CD4-positive, alpha-beta T cell (primary cell): ENCODE data around the gene CNTN2. TPM values are rescaled to one million over a fixed set of nuclear protein-coding genes. Genes with fewer than 3 reads are reported as not detected.

Source experiments
- ATAC-seq: fragments of 200-7000 bp; cut with Tn5 transposase; one replicate; pipeline ENCODE4 v1.10.0; 2022; ENCODE audit warnings: mild to moderate bottlenecking; ENCODE audit not compliant: poor library complexity
- CTCF ChIA-PET: fragments of 350-600 bp; sonication (Branson Sonifier 250); formaldehyde crosslinking; loops from one replicate; lab custom pipeline; 2021; ENCODE audit warnings: antibody characterized with exemption, inconsistent platforms; lab: Charles Lee
- POLR2A ChIA-PET: fragments of 350-600 bp; sonication (Branson Sonifier 250); formaldehyde crosslinking; loops from one replicate; lab custom pipeline; 2021; ENCODE audit warnings: antibody characterized with exemption, inconsistent platforms; lab: Charles Lee
- DNase-seq, 14 experiments: peaks; one replicate each; pipeline ENCODE4 v3.0.0-alpha.2; 2013 to 2020; ENCODE audit warnings: mixed read lengths in 2 of 14
- H3K27ac ChIP-seq, 2 donors: one replicate each; pipeline versions ENCODE4 v1.5.1 to v1.7.0; 2013; ENCODE audit warnings: low read length in 2 of 2, low read depth in 1 of 2, mild to moderate bottlenecking in 1 of 2
- H3K27me3 ChIP-seq, 2 experiments: 1 replicate in 1 of 2; 2 replicates in 1 of 2; pipeline versions ENCODE4 v1.6.1 to v1.7.0; 2013; ENCODE audit warnings: low read length in 2 of 2, control low read depth in 1 of 2, mild to moderate bottlenecking in 1 of 2, moderate library complexity in 1 of 2; ENCODE audit not compliant: insufficient read depth in 2 of 2, control insufficient read depth in 1 of 2
- H3K36me3 ChIP-seq: one replicate; pipeline ENCODE4 v1.6.1; 2013; ENCODE audit warnings: low read length, control low read depth; ENCODE audit not compliant: insufficient read depth
- H3K4me1 ChIP-seq: one replicate; pipeline ENCODE4 v1.6.1; 2013; ENCODE audit warnings: low read length, control low read depth; ENCODE audit not compliant: insufficient read depth
- H3K4me3 ChIP-seq: one replicate; pipeline ENCODE4 v1.5.1; 2013; ENCODE audit warnings: mild to moderate bottlenecking, low read length, moderate library complexity
- H3K9me3 ChIP-seq, 2 experiments: 1 replicate in 1 of 2; 2 replicates in 1 of 2; pipeline versions ENCODE4 v1.6.1 to v1.7.0; 2013; ENCODE audit warnings: low read length in 2 of 2, mild to moderate bottlenecking in 2 of 2, control low read depth in 1 of 2, moderate library complexity in 1 of 2; ENCODE audit not compliant: control insufficient read depth in 1 of 2, insufficient read depth in 1 of 2
- H3K27ac Mint-ChIP-seq: one replicate; pipeline ENCODE4 v1.8.0; 2020; ENCODE audit warnings: mixed read lengths
- H3K27me3 Mint-ChIP-seq: one replicate; pipeline ENCODE4 v1.8.0; 2021; ENCODE audit warnings: mixed read lengths
- H3K36me3 Mint-ChIP-seq: one replicate; pipeline ENCODE4 v1.8.0; 2021; ENCODE audit warnings: low read depth, mixed read lengths
- H3K4me1 Mint-ChIP-seq: one replicate; pipeline ENCODE4 v1.8.0; 2021; ENCODE audit warnings: low read depth, mixed read lengths
- H3K4me3 Mint-ChIP-seq: one replicate; pipeline ENCODE4 v1.8.0; 2020; ENCODE audit warnings: mild to moderate bottlenecking, mixed read lengths
- H3K9me3 Mint-ChIP-seq: one replicate; pipeline ENCODE4 v1.8.0; 2020; ENCODE audit warnings: mixed read lengths
- CTCF ChIP-seq: fragments of 200-600 bp; IDR thresholded peaks from one replicate; pipeline ENCODE4 v1.8.0; 2022; ENCODE audit warnings: antibody characterized with exemption, mild to moderate bottlenecking
- intact Hi-C, 2 experiments: fragments of 100-400 bp; cut with DNase I in 1 of 2; cut with micrococcal nuclease in 1 of 2; formaldehyde crosslinking; loops; one replicate each; pipeline versions ENCODE4 v1.15.1 to v1.9.0; 2023 to 2025; cut with DNase I, micrococcal nuclease
- total RNA-seq, 174 experiments: library from RNA in 2 of 174; stranded (reverse) in 2 of 174; gene quantifications; one replicate each; pipeline ENCODE4 v1.2.3 and lab custom pipeline; 2021 to 2026

The CNTN2 gene
- total RNA-seq, 2 experiments from 2014 or later: not detected

GRCh38 chr1:205025239-205025638 is 17.8 kb upstream of the CNTN2 start:
- H3K27ac ChIP-seq: no peak overlapping the region
- no peak for TF ChIP-seq CTCF
- CTCF ChIA-PET: no interaction called here
- H3K9me3 Mint-ChIP-seq: no peaks in the 10 kb centered on the region
- no peaks in the 10 kb centered on the region for H3K4me1 ChIP-seq
- no peak for ATAC-seq
- H3K27ac Mint-ChIP-seq: no peak overlapping the region
- DNase-seq: no peak
- no peaks in the 10 kb centered on the region for H3K36me3 ChIP-seq
- H3K36me3 Mint-ChIP-seq: no peaks in the 10 kb centered on the region
- no peak overlapping the region for H3K4me3 Mint-ChIP-seq
- H3K4me3 ChIP-seq: no peak overlapping the region
- no peaks in the 10 kb centered on the region for H3K9me3 ChIP-seq
- intact Hi-C loops: no loop called here
- peaks cover 0 to 3% of the 10 kb centered on the region in 2 experiments for H3K27me3 ChIP-seq
- H3K27me3 Mint-ChIP-seq: peaks cover 13% of the 10 kb centered on the region
- POLR2A ChIA-PET: no interaction called here
- H3K4me1 Mint-ChIP-seq: no peaks in the 10 kb centered on the region

GRCh38 chr1:205026181-205026580 is 16.8 kb upstream of the CNTN2 start:
- H3K9me3 ChIP-seq: no peaks in the 10 kb centered on the region
- no peaks in the 10 kb centered on the region for H3K36me3 ChIP-seq
- DNase-seq: no peak
- H3K27me3 ChIP-seq: peaks cover 0 to 3% of the 10 kb centered on the region in 2 experiments
- no peaks in the 10 kb centered on the region for H3K4me1 ChIP-seq
- H3K4me3 ChIP-seq: no peak overlapping the region
- no peak for ATAC-seq
- CTCF ChIA-PET: no interaction called here
- POLR2A ChIA-PET: no interaction called here
- intact Hi-C loops: no loop called here
- H3K27ac ChIP-seq: no peak overlapping the region
- no peak for TF ChIP-seq CTCF
- Mint-ChIP-seq H3K4me1 (no peaks in the 10 kb centered on the region), H3K27ac (no peak overlapping the region), H3K9me3 (no peaks in the 10 kb centered on the region), H3K27me3 (peaks cover 17% of the 10 kb centered on the region), H3K4me3 (no peak overlapping the region), H3K36me3 (no peaks in the 10 kb centered on the region)

- TF ChIP-seq CTCF: no peak
- intact Hi-C loops: no loop called here
Observed at GRCh38 chr1:205028390-205028789, 14.6 kb upstream of the CNTN2 start.

More at GRCh38 chr1:205028390-205028789, 14.6 kb upstream of the CNTN2 start:
- ChIA-PET CTCF (no interaction called here), POLR2A (no interaction called here)
- ATAC-seq: no peak
- Mint-ChIP-seq H3K27ac (no peak overlapping the region), H3K27me3 (peaks cover 12% of the 10 kb centered on the region), H3K4me3 (no peak overlapping the region), H3K9me3 (no peaks in the 10 kb centered on the region), H3K4me1 (no peaks in the 10 kb centered on the region), H3K36me3 (no peaks in the 10 kb centered on the region)
- no peaks in the 10 kb centered on the region for H3K9me3 ChIP-seq
- no peak for DNase-seq
- peaks cover 0 to 3% of the 10 kb centered on the region in 2 experiments for H3K27me3 ChIP-seq
- H3K27ac ChIP-seq: no peak overlapping the region
- no peaks in the 10 kb centered on the region for H3K4me1 ChIP-seq
- H3K4me3 ChIP-seq: no peak overlapping the region
- H3K36me3 ChIP-seq: no peaks in the 10 kb centered on the region
